Keratinocyte (primary cell): Measurements from ENCODE around the gene CISH. TPM values are rescaled to one million over a fixed set of nuclear protein-coding genes. Genes with fewer than 3 reads are reported as not detected.

Experiments
- DNase-seq: peaks from one replicate; pipeline ENCODE4 v3.0.0-alpha.2; 2011; ENCODE audit warnings: low read depth, missing footprints, low spot score
- FAIRE-seq: peaks from 2 replicates; lab custom pipeline; 2011; peaks lifted over from hg19 to GRCh38; lab: Jason Lieb, UNC
- H2AFZ ChIP-seq: 2 replicates; pipeline ENCODE4 v1.6.0; 2012; ENCODE audit warnings: low read length, control low read depth, inconsistent platforms; ENCODE audit not compliant: control insufficient read depth
- H3K27ac ChIP-seq: 2 replicates; pipeline ENCODE4 v1.5.1; 2011; ENCODE audit warnings: low read length; ENCODE audit not compliant: control insufficient read depth, insufficient read depth
- H3K27me3 ChIP-seq: 3 replicates; pipeline ENCODE4 v1.6.0; 2011; ENCODE audit warnings: low read length; ENCODE audit not compliant: control insufficient read depth, insufficient read depth; ENCODE audit errors: extremely low read depth
- H3K36me3 ChIP-seq, 2 experiments: 2 replicates in 1 of 2; 3 replicates in 1 of 2; pipeline ENCODE4 v1.5.1; 2011; ENCODE audit warnings: low read length in 2 of 2, mild to moderate bottlenecking in 1 of 2; ENCODE audit not compliant: control insufficient read depth in 2 of 2, insufficient read depth in 2 of 2; ENCODE audit errors: extremely low read depth in 1 of 2
- H3K4me1 ChIP-seq: 3 replicates; pipeline ENCODE4 v1.5.1; 2011; ENCODE audit warnings: low read length; ENCODE audit not compliant: control insufficient read depth, insufficient read depth; ENCODE audit errors: extremely low read depth
- H3K4me2 ChIP-seq: 3 replicates; pipeline ENCODE4 v1.6.0; 2011; ENCODE audit warnings: low read depth, low read length; ENCODE audit not compliant: control insufficient read depth, insufficient read depth; ENCODE audit errors: extremely low read depth
- H3K4me3 ChIP-seq, 3 experiments: fragments of 200-600 bp in 1 of 3; sonication (generic) in 1 of 3; 2 replicates in 2 of 3; 3 replicates in 1 of 3; pipeline ENCODE4 v1.5.1; 2011 to 2016; ENCODE audit warnings: low read length in 3 of 3, mild to moderate bottlenecking in 3 of 3, control low read depth in 2 of 3, inconsistent platforms in 1 of 3, low read depth in 1 of 3, mixed read lengths in 1 of 3, mixed run types in 1 of 3, moderate library complexity in 1 of 3; ENCODE audit not compliant: control insufficient read depth in 2 of 3, insufficient read depth in 2 of 3; ENCODE audit errors: extremely low read depth in 1 of 3
- H3K79me2 ChIP-seq: 2 replicates; pipeline ENCODE4 v1.6.0; 2012; ENCODE audit warnings: low read length; ENCODE audit not compliant: control insufficient read depth, insufficient read depth
- H3K9ac ChIP-seq: 3 replicates; pipeline ENCODE4 v1.6.0; 2011; ENCODE audit warnings: low read length; ENCODE audit not compliant: control insufficient read depth, insufficient read depth; ENCODE audit errors: extremely low read depth
- H3K9me1 ChIP-seq: 3 replicates; pipeline ENCODE4 v1.6.0; 2011; ENCODE audit warnings: low read length; ENCODE audit not compliant: control insufficient read depth, insufficient read depth; ENCODE audit errors: extremely low read depth
- H3K9me3 ChIP-seq: 2 replicates; pipeline ENCODE4 v1.5.1; 2012; ENCODE audit warnings: low read depth, low read length; ENCODE audit not compliant: control insufficient read depth
- H4K20me1 ChIP-seq: 3 replicates; pipeline ENCODE4 v1.6.0; 2011; ENCODE audit warnings: low read length; ENCODE audit not compliant: control insufficient read depth, insufficient read depth; ENCODE audit errors: extremely low read depth
- EZH2 ChIP-seq: IDR thresholded peaks from one replicate; pipeline ENCODE4 v1.6.1; 2012; ENCODE audit warnings: inconsistent platforms, mild to moderate bottlenecking, low read length, moderate library complexity
- dilution Hi-C: fragments of 300-500 bp; cut with MboI; formaldehyde crosslinking; loops from one replicate; pipeline ENCODE4 v1.7.0; 2020; ENCODE audit warnings: low sequenced_read_pairs; ENCODE audit not compliant: extremely low pct_ligation_motif_present
- polyA plus RNA-seq, 5 experiments: library from polyadenylated mRNA; depleted of rRNA in 3 of 5; stranded (reverse) in 3 of 5; stranded (forward) in 1 of 5; unstranded in 1 of 5; fragments of >200 nt; gene quantifications; 1 replicate in 1 of 5; 2 replicates in 3 of 5; 3 replicates in 1 of 5; pipeline versions ENCODE4 v1.2.1 to v1.2.3, GENCODE V29; 2011 to 2012; ENCODE audit warnings: missing spikeins in 2 of 5, low read depth in 1 of 5, low replicate concordance in 1 of 5
- TF ChIP-seq, protein P1 (sequence below), 3 experiments: IDR thresholded peaks in 1 of 3; conservative IDR thresholded peaks in 1 of 3; optimal IDR thresholded peaks in 1 of 3; 2 replicates in 2 of 3; 3 replicates in 1 of 3; pipeline versions ENCODE3 to v1.5.1; 2011; ENCODE audit warnings: low read length in 3 of 3, mild to moderate bottlenecking in 3 of 3, moderate library complexity in 2 of 3, control low read depth in 1 of 3, inconsistent platforms in 1 of 3; ENCODE audit not compliant: insufficient read depth in 2 of 3; ENCODE audit errors: extremely low read depth in 1 of 3

CISH gene
- polyA plus RNA-seq, 1 donor (not counting 4 experiments of a cell fraction or from before 2014, with no cell fraction given), result 1.8 TPM

DNA sequence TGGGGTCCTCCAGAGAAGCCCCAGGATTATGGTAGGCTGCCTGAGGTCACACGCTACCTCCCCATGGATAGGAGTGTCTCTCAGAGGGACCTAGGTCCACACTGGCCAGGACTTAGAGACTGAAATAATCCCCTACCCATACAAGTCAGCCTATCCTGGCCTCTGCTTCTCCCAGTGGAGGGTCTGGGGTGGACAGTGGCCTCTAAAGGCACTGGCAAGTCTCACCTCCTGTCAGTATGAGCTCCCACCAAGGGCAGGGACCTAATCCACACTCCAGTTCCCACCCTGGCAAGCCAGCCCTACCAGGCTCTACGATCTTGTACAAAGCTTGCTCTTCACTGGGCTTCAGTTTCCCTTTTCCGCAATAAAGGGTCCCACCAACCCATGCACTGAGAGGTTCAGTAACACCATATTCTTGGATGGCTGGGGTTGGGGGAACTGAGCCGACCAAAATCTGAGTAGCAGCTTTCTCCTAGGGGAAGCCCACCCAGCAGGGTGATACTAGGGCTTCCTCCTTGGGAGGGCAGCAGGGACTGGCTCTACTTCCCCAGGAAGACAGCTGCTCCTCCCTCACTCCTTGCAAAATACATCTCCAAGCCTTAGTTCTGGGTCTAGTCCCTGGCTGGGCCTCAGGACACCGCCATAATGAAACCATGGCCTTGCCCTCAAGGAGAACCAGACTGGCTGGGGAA, 2.4 kb downstream of the CISH start:
- no peak for FAIRE-seq
- no peak for DNase-seq
- H3K4me3 ChIP-seq, result no peak overlapping the region
- H2AFZ ChIP-seq, result no peak overlapping the region
- H3K9me3 ChIP-seq, result no peaks in the 10 kb centered on the region
- H4K20me1 ChIP-seq, result no peaks in the 10 kb centered on the region
- no peak for TF ChIP-seq EZH2
- TF ChIP-seq, protein P1, sequence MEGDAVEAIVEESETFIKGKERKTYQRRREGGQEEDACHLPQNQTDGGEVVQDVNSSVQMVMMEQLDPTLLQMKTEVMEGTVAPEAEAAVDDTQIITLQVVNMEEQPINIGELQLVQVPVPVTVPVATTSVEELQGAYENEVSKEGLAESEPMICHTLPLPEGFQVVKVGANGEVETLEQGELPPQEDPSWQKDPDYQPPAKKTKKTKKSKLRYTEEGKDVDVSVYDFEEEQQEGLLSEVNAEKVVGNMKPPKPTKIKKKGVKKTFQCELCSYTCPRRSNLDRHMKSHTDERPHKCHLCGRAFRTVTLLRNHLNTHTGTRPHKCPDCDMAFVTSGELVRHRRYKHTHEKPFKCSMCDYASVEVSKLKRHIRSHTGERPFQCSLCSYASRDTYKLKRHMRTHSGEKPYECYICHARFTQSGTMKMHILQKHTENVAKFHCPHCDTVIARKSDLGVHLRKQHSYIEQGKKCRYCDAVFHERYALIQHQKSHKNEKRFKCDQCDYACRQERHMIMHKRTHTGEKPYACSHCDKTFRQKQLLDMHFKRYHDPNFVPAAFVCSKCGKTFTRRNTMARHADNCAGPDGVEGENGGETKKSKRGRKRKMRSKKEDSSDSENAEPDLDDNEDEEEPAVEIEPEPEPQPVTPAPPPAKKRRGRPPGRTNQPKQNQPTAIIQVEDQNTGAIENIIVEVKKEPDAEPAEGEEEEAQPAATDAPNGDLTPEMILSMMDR (optimal IDR thresholded peaks at IDR 0.05 in 1 of 3, IDR thresholded peaks at IDR 0.05 in 1 of 3, conservative IDR thresholded peaks at IDR 0.05 in 1 of 3; ENCODE audit: extremely low read depth in 1 of 3, insufficient read depth in 2 of 3, low read length in 3 of 3), result no peak
- no peak overlapping the region for H3K27ac ChIP-seq
- dilution Hi-C loops, result loop anchor here (25.0 kb wide), 1 partner anchor 778 kb away; the partner anchor contains the start of genes MANF and RBM15B
- H3K79me2 ChIP-seq, result peaks cover 3% of the 10 kb centered on the region
- peaks cover 4% of the 10 kb centered on the region for H3K9me1 ChIP-seq
- no peaks in the 10 kb centered on the region for H3K27me3 ChIP-seq
- no peak overlapping the region for H3K4me2 ChIP-seq
- H3K36me3 ChIP-seq, result peaks cover 4 to 5% of the 10 kb centered on the region in 2 experiments
- H3K4me1 ChIP-seq, result peaks cover 37% of the 10 kb centered on the region
- no peak overlapping the region for H3K9ac ChIP-seq

DNA sequence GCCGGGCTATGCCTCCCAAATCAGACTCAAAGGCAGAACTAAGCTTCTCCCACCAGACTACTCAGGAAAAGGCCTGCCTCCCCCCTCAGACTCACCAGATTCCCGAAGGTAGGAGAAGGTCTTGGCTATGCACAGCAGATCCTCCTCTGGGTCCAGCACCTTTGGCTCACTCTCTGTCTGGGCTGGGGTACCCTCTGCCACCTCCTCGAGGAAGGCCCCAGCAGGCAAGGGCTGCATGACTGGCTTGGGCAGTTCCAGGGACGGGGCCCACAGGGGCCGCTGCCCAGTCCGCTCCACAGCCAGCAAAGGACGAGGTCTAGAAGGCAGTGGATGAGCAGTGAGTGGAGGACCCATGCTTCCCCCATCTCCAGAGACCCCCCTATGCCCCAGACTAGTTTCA, 3.3 kb downstream of the CISH start:
- DNase-seq (no peak), FAIRE-seq (no peak)
- dilution Hi-C loops, result loop anchor here (25.0 kb wide), 1 partner anchor 779 kb away; the partner anchor contains the start of genes MANF and RBM15B
- Histone ChIP-seq H3K36me3 (peaks cover 4 to 5% of the 10 kb centered on the region in 2 experiments), H3K27me3 (no peaks in the 10 kb centered on the region), H3K79me2 (peaks cover 3% of the 10 kb centered on the region), H2AFZ (no peak overlapping the region), H3K4me2 (no peak overlapping the region), H4K20me1 (no peaks in the 10 kb centered on the region), H3K9me1 (peaks cover 4% of the 10 kb centered on the region), H3K9me3 (no peaks in the 10 kb centered on the region), H3K4me3 (no peak overlapping the region), H3K9ac (no peak overlapping the region), H3K4me1 (peaks cover 42% of the 10 kb centered on the region), H3K27ac (no peak overlapping the region)
- no peak for TF ChIP-seq EZH2
- TF ChIP-seq, protein P1 (optimal IDR thresholded peaks at IDR 0.05 in 1 of 3, IDR thresholded peaks at IDR 0.05 in 1 of 3, conservative IDR thresholded peaks at IDR 0.05 in 1 of 3; ENCODE audit: extremely low read depth in 1 of 3, insufficient read depth in 2 of 3, low read length in 3 of 3), result no peak
